Measurements from ENCODE around the gene FCGR3B. TPM values are rescaled to one million over a fixed set of nuclear protein-coding genes. Genes with fewer than 3 reads are reported as not detected.
"Not testable (repeated sequence)": the region's sequence is repeated elsewhere in the genome, so short reads cannot be mapped to it uniquely, and the experiment has no call there.

FCGR3B gene
- total RNA-seq, 1 donor from 2014 or later = 1.6 TPM

DNA sequence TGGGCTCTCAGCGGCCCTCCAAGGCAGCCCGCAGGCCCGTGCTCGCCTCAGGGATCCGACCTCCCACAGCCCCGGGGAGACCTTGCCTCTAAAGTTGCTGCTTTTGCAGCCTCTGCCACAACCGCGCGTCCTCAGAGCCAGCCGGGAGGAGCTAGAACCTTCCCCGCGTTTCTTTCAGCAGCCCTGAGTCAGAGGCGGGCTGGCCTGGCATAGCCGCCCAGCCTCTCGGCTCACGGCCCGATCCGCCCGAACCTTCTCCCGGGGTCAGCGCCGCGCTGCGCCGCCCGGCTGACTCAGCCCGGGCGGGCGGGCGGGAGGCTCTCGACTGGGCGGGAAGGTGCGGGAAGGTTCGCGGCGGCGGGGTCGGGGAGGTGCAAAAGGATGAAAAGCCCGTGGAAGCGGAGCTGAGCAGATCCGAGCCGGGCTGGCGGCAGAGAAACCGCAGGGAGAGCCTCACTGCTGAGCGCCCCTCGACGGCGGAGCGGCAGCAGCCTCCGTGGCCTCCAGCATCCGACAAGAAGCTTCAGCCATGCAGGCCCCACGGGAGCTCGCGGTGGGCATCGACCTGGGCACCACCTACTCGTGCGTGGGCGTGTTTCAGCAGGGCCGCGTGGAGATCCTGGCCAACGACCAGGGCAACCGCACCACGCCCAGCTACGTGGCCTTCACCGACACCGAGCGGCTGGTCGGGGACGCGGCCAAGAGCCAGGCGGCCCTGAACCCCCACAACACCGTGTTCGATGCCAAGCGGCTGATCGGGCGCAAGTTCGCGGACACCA lies 25.0 kb downstream of the FCGR3B start:
- not testable (repeated sequence) for DNase-seq (ENCODE audit: low spot score)

- DNase-seq (ENCODE audit: low spot score) = not testable (repeated sequence)
Measured at GRCh38 chr1:161605024-161605423, 26.0 kb downstream of the FCGR3B start.

DNA sequence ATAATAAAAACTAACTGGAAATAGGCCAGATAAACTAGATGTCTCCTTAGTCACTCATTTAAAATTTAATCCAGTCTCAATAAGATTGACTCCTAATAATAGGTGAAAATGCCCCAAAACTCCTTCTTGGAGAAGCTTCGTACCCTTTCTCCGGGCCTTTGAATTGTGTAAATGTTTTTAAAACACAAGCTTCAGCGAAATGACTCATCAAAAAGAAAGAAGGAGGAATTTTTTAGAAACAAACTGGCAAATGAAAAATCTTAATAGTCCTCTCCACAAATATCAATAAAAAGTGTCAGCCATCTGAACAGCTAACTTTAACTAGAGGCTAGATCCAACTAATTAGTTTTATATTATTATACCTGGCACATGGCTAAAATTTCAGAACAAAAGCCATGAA lies 33.9 kb downstream of the FCGR3B start:
- not testable (repeated sequence) for DNase-seq (ENCODE audit: low spot score)

DNA sequence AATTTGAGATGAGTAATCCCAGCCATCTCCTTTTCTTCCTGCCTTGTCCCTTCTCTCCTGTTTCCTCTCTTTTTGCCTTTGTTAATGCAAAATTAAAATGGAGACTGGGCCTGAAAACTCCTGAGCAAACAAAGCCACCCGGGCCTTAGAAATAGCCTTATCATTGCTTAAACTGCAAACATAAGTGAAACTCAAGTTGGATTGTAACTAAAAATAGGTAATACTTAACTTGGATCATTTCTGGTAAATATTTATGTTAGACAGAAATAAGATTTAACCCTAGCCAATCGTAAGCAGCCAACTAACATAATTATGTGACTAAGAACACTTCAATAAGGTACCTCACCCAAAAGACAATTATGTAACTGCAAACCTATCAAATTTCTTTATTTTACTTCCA lies 35.4 kb downstream of the FCGR3B start:
- not testable (repeated sequence) for DNase-seq (ENCODE audit: low spot score)

DNA sequence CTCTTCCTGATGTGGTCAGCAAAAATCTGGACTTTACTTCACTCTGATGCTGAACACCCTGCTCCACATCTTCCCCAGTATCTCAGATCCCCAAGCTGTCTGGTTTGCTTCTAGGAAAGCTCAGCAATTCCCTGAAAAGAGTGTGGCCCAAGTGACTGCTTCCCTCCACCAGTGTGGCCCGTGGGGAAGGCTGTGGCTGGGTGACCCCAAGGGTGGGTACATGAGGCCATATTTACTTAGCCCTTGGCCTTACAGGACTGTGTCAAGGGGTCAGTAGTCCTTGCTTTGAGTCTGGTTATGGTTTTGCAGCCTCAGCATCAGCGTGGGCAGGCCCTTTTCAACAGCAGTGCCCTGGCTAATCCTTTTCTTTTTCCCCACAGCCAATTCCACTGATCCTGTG lies 35.8 kb downstream of the FCGR3B start:
- DNase-seq (ENCODE audit: low spot score) = not testable (repeated sequence)

GRCh38 chr1:161594269-161594984 lies 36.5 kb downstream of the FCGR3B start:
- not testable (repeated sequence) for DNase-seq (ENCODE audit: low spot score)

- DNase-seq (ENCODE audit: low spot score) = not testable (repeated sequence)
Measured at GRCh38 chr1:161593092-161593755, 37.8 kb downstream of the FCGR3B start.

DNA sequence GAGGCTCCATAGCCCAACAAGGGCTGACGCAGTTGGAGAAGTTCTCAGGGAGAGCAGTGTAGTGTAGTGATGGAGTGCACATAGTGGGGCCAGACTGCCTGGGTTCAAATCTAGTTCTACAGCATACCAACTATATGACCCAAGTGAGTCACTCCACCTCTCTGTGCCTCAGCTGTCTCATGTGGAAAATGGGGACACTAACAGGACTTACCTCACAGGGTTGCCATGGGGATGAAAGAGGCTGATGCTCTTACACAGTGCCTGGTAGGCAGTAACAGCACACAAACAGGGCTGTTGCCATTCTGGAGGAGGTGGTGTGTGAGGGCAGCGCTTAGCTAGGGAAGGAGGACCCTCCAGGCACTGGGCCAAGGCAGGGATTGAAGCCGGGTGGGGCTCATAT lies 38.4 kb downstream of the FCGR3B start:
- not testable (repeated sequence) for DNase-seq (ENCODE audit: low spot score)

- not testable (repeated sequence) for DNase-seq (ENCODE audit: low spot score)
Measured at GRCh38 chr1:161589920-161590319, 41.1 kb downstream of the FCGR3B start.

DNA sequence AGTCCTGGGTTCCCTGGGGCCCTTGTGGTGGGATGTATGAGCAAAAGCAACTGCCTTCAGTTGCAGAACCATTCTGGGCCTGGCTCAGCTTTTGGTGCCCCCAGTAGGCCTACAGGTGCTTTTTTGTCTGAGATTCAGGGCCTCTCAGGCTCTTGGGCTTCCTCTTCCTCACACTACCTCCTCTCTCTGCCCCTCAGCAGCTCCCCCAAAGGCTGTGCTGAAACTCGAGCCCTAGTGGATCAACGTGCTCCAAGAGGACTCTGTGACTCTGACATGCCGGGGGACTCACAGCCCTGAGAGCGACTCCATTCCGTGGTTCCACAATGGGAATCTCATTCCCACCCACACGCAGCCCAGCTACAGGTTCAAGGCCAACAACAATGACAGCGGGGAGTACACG lies 41.6 kb downstream of the FCGR3B start:
- DNase-seq (ENCODE audit: low spot score) = not testable (repeated sequence)

DNA sequence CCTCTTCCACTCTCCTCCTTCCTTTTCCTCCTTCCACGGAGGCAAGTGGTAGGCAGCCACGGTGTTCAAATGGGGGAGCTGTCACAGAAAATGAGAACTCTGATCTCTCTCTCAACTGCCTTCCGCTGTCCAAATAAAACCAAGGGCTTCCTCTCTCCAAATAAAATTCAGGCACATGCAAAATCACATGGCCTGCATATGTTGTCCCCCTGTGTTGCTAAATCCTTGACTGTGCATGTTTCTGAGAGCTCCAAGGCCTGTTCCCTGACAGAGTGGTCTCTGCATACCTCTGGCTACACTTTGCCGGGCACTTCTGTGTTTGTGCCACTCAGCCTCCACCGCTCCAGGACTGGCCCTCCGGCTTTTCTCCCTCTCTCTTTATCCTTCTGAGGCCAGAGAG lies 42.4 kb downstream of the FCGR3B start:
- not testable (repeated sequence) for DNase-seq (ENCODE audit: low spot score)

DNA sequence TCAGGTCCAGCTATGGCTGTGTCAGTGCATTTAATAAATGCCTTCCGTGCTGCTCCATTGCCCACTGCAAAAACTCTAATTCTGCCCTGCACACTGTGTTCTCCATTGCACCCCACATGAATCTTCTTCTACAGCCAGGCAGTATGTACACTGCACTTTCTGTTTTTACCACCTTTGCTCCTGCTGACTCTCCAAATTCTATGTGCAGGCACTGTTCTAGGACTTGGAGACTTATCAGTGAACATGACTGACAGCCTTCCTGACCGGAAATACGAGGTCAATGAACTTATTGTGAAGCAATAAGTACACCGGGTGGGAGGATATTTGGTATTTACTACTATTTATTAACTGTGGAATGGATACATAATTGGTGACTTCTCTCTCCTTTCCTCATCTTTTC lies 48.1 kb downstream of the FCGR3B start:
- DNase-seq (ENCODE audit: low spot score) = not testable (repeated sequence)

DNA sequence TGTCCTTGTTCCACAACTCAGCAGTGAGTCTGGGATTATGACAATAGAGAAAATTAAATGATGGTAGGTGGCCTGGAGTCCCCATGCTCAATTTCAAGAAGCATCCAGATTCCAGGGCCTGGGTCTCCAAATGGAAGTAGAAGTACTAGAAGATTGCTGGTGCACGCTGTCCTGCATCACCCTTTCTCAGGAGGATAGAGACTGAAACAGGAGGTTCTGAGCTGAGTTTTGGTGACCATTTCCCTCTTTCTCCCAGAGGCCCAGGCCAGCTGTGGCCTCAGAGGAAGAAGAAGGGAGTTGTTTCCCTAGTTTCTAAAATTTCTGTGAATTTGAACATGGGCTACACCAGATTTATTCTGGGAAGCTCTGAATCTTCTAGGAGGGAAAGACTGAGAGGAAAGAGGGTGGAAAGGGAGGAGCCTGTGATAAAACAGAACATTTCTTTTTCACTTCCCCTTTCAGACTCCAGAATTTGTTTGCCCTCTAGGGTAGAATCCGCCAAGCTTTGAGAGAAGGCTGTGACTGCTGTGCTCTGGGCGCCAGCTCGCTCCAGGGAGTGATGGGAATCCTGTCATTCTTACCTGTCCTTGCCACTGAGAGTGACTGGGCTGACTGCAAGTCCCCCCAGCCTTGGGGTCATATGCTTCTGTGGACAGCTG lies 50.0 kb downstream of the FCGR3B start:
- not testable (repeated sequence) for DNase-seq (ENCODE audit: low spot score)

- not testable (repeated sequence) for DNase-seq (ENCODE audit: low spot score)
Measured at GRCh38 chr1:161579856-161580507, 51.0 kb downstream of the FCGR3B start.

- not testable (repeated sequence) for DNase-seq (ENCODE audit: low spot score)
Measured at GRCh38 chr1:161576676-161577075, 54.3 kb downstream of the FCGR3B start.

Other genes starting within 250 kb of the FCGR3B start
- 18.5 TPM for gene FCGR2A, start 125.7 kb downstream of the FCGR3B start, total RNA-seq
- 2.9 TPM for gene HSPA6, start 106.6 kb downstream of the FCGR3B start, total RNA-seq
- 6.8 TPM for gene FCGR3A, start 81.4 kb downstream of the FCGR3B start, total RNA-seq
- gene FCGR2B, start 32.0 kb upstream of the FCGR3B start, total RNA-seq = 11.6 TPM
- 0.75 TPM for gene FCRLA, start 76.1 kb upstream of the FCGR3B start, total RNA-seq
- gene FCRLB, start 90.4 kb upstream of the FCGR3B start, total RNA-seq = 3.9 TPM
- gene DUSP12, start 118.6 kb upstream of the FCGR3B start, total RNA-seq = 21.9 TPM
- 39.4 TPM for gene ATF6, start 135.1 kb upstream of the FCGR3B start, total RNA-seq

Measured in ureter (tissue), 1 donor.